SKM-1 treated with dmso at 0.1 percent for 144 hours (cell line): ENCODE data around the gene CACNA2D3.
"Not testable (repeated sequence)": the region's sequence is repeated elsewhere in the genome, so short reads cannot be mapped to it uniquely, and the experiment has no call there.

ENCODE experiments used
- DNase-seq: peaks from one replicate; lab custom pipeline; 2025; ENCODE audit not compliant: unreplicated experiment; lab: John Stamatoyannopoulos, UW

Gene CACNA2D3

DNA sequence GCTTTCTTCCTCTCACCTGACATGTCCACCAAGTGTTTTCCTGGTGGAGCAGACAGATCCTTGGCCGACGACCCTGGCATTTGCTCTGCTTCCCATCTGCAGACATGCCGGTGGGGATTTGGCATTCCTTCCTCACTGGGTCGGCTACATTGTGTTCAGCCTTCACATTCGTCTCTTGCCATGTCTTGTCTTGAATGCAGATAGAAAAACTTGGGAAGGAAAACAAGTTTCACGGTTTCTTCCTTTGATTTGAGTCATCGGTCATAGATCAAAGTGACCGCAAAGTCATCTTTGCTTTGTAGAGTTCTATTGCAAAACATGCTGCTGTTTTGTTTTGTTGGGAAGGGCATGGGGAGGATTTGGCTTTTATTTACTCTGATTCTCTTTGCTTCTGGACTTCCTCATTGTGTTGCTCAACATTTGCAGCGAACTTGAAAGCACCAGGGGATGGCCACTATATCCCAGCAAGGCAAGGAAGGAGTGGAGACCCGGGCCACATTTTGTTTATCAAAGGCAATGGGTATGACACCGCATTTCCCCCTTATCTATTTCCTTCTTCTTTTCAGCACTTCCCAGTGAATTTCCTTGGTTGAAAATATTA, 321.3 kb downstream of the CACNA2D3 start:
- DNase-seq, result no peak

GRCh38 chr3:54445630-54446029, 323.3 kb downstream of the CACNA2D3 start:
- DNase-seq, result no peak

DNA sequence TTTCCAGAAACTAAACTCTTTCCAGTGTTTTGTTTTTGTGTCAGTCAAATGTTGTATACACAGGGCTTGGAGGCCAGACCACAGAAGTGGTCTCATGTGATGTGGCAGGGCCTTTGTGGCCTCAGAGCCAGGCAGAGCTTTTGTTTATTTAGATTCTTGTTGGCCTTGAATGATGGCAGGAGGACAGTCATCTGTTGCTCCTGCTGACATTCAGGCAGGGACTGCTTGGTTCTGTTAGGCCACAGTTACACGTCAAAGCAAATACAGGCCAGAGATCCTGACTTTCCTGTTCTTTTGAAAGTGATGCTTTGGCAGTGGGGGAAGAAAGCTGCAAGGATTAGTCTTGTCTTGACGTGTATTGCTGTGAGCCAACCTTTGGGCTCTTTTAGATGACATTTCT, 325.1 kb downstream of the CACNA2D3 start:
- DNase-seq, result no peak

DNA sequence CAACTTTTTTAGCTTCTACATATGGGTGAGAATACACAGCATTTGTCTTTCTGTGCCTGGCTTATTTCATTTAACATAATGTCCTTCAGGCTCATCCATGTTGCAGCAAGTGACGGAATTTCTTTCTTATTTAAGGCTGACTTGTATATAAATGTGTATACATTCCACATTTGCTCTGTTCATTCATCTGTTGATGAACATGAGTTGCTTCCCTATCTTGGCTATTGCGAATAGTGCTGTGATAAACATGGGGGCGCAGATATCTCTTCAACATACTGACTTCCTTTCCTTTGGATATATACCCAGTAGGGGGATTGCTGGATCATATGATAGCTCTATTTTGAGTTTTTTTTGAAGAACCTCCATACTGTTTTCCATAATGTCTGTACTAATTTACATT, 332.5 kb downstream of the CACNA2D3 start:
- no peak for DNase-seq

DNA sequence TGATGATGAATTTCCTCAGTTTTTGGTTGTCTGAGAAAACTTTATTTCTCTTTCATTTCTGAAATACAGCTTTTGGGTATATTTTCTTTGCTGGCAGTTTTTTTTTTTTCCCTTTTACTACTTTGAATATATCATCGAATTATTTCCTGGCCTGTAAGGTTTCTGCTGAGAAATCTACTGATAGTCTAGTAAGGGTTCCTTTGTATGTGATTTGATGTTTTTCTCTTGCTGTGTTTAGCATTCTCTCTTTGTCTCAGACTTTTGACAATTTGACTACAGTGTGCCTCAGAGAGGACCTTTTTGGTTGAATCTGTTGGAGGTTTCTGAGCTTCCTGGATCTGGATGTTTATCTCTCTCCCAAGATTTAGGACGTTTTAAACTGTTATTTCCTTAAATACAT, 336.0 kb downstream of the CACNA2D3 start:
- no peak for DNase-seq

DNA sequence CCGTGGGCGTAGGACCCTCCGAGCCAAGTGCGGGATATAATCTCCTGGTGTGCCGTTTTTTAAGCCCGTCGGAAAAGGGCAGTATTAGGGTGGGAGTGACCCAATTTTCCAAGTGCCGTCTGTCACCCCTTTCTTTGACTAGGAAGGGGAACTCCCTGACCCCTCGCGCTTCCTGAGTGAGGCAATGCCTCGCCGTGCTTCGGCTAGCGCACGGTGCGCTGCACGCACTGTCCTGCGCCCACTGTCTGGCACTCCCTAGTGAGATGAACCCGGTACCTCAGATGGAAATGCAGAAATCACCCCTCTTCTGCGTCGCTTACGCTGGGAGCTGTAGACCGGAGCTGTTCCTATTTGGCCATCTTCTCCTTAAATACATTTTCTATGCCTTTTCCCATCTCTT, 342.2 kb downstream of the CACNA2D3 start:
- not testable (repeated sequence) for DNase-seq

DNA sequence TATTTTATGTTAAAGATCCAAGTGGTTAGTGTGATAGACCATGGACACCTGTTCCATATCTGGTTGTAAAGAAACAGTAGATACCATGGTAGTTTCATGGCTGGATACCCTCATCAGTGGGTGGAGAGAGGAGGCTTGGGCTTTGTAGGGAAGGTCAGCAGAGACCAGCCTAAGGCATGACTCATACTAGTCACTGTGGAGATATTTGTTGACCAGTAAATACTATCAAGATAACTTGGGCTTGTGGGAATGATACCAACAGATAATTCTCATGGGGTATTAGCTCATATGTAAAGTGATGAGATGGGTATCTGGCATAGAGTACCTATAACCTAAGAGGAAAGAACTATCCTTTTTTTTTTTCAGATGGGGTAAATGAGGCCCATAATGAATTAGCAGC, 354.5 kb downstream of the CACNA2D3 start:
- no peak for DNase-seq

- DNase-seq, result no peak
Measured at GRCh38 chr3:54481606-54482365, 359.4 kb downstream of the CACNA2D3 start.

DNA sequence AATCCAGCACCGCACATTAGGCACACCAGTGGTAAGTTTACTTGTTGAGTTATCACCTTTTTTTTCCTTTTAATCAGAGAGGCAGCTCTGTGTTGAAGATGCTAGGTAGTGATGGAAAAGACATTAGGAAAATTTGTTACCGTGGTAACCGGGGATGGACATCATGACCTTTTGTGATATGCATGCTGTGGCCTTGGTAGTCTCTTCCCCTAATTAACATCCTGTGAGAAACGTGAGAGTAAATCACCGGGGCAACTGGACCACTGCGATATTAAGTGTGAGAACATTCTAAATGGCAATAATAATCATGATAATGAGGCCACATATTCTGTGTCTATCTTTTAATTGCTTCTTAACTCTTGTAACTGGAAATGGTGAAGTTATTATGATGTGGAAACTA, 362.0 kb downstream of the CACNA2D3 start:
- no peak for DNase-seq

GRCh38 chr3:54486317-54486716, 364.0 kb downstream of the CACNA2D3 start:
- DNase-seq, result no peak

DNA sequence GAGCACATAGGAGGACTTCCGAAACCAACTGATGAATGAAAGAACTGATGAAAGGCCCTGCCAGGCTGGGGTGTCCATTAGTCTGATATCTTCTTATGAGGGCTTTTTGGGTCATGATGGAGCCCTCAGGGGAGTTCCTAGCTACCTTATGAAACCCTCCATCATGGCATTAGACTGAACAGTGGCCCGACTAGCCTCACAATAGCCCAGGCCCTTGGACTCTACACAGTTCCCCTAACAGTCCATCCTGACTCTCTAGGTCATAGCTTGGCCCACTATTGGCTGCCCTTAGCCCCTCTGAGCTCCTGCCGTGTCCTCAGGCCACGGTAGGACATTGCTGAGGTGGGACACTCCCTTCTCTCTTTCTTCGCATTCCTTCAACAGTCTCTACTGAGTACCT, 365.9 kb downstream of the CACNA2D3 start:
- no peak for DNase-seq

- no peak for DNase-seq
Measured at GRCh38 chr3:54494209-54494608, 371.9 kb downstream of the CACNA2D3 start.

DNA sequence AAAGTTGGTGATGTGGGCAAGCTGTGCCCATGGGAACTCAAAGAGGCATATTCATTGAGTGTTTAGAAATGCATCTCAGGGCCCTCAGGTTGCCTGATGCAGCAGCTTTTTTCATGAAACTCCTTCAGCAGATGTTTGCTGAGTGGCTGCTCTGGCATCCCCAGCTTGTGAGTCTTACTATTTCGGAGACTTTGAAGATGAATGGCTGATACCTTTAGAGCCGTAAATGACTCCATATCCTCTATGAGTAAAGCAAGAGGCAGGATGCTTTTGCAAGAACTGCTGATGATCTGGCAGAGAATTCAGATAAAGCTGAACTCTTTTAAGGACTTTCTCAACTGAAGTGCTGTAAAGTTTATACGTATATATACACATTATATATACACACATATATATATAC, 384.3 kb downstream of the CACNA2D3 start:
- DNase-seq, result no peak

DNA sequence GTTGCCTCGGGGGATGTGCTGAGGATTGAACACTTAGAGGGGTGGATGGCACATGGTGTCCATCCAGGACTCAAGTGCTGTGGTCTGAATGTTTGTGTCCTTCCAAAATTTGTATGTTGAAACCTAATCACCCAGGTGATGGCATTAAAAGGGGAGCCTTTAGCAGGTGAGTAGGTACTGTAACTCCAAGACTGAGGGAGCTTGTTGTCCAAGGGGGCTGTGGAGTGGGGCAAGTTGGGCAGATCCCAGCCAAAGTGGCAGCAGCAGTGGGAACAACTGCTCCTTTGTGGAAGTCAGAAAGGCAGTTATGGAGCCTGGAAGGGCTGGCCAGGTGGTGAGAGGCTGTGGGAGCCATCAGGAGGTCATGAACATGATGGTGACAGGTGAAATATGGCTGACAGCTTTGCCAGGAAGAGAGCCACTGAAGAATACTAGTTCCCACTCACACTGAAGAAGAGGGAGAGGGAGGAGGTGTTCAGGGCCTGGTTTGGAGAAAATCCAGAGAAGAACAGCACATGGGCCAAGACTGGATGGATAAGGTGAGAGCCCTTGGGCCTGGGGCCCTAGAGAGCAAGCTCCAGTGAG, 385.6 kb downstream of the CACNA2D3 start:
- no peak for DNase-seq

DNA sequence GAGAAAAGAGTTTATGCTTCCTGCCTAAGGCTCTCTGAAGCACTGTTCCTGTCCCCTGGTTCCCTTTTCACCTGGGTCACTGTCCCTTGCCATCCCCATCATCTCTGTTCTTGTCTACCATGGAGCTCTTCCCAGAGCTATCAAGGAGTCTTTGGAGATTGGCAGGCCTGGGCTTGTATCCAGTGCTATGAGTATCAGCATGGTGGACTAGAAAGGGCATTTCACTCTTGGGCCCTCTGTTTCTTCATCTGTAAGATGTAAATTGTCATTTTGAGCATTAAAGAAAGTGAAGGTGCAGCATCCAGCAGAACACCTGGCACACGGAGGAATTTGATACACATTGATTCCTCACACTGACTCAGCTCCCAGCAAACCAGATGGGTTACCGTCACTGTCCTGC, 388.2 kb downstream of the CACNA2D3 start:
- no peak for DNase-seq

- no peak for DNase-seq
Measured at GRCh38 chr3:54511766-54512365, 389.5 kb downstream of the CACNA2D3 start.

GRCh38 chr3:54514006-54514405, 391.7 kb downstream of the CACNA2D3 start:
- DNase-seq, result no peak

- DNase-seq, result no peak
Measured at GRCh38 chr3:54514416-54514815, 392.1 kb downstream of the CACNA2D3 start.

DNA sequence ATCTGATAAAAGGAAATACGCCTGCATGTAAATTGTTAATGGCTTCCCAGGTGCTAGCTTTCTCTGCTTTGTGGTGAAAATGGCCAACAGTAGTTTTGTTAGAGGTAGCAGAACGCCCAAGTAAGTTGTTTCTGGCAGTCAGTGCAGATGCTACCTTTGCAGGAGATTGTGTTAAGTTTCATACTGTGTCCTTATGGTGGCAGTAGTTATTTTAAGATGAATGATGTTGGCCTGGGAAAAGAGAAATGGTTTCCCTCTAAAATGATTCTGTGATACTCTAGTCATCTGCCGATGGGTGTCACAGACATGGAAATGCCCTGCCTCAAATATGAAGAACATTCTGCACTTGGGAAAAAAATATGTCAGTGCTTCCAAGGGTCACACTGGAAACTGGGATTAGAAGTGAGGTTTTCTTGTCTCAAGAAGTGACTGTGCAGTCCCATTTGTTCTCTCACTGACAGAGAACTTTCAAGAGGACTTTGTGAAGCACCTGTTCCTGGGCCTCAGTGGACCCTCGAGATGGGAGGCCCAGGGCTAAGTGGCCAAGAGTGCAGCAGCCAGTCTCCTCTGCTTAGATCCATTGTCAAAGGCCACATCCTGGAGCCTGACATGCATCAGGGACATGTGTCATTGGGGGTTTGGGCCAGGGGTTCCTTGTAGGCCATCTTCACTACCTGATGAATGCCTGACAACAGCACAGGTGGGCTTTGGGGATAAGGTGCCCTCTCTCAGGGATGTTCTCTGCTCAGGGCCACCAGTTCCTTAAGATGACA, 393.3 kb downstream of the CACNA2D3 start:
- no peak for DNase-seq

DNA sequence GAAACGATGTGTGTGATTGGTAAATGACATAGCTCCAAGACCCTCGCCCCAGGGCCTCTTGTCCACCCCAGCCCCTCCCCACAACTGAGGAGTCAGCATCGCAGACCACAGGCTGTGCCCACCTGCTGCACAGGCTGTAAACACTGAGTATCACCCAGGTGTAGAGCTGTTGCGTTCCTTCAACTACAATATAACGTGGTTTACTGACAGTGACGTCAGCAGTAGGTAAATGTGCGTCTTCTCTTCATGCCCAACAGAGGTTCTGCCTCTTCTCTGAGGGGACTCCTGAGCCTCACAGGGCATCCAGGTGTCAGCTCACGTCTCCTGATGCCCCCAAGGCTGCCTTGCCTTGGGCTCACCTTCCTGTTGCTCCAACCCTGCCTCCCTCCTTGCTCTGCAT, 395.1 kb downstream of the CACNA2D3 start:
- no peak for DNase-seq

- DNase-seq, result no peak
Measured at GRCh38 chr3:54518011-54518675, 395.8 kb downstream of the CACNA2D3 start.
